Activated naive CD4-positive, alpha-beta T cell treated with anti-CD3 and anti-CD28 coated beads for 36 hours (primary cell): ENCODE measurements around the gene ZBED6. TPM values are rescaled to one million over a fixed set of nuclear protein-coding genes. Genes with fewer than 3 reads are reported as not detected.
"Not testable (repeated sequence)": the region's sequence is repeated elsewhere in the genome, so short reads cannot be mapped to it uniquely, and the experiment has no call there.

Experiments used
- CTCF ChIA-PET: fragments of 350-600 bp; sonication (Branson Sonifier 250); formaldehyde crosslinking; loops from one replicate; lab custom pipeline; 2021; ENCODE audit warnings: antibody characterized with exemption; lab: Charles Lee
- DNase-seq: peaks from one replicate; pipeline ENCODE4 v3.0.0-alpha.2; 2020
- H3K27ac Mint-ChIP-seq: one replicate; pipeline ENCODE4 v1.8.0; 2021; ENCODE audit warnings: mild to moderate bottlenecking, mixed read lengths
- H3K27me3 Mint-ChIP-seq: one replicate; pipeline ENCODE4 v1.8.0; 2021; ENCODE audit warnings: low read depth, mixed read lengths
- H3K36me3 Mint-ChIP-seq: one replicate; pipeline ENCODE4 v1.8.0; 2021; ENCODE audit warnings: low read depth, mixed read lengths
- H3K4me1 Mint-ChIP-seq: one replicate; pipeline ENCODE4 v1.8.0; 2021; ENCODE audit warnings: low read depth, mixed read lengths
- H3K4me3 Mint-ChIP-seq: one replicate; pipeline ENCODE4 v1.8.0; 2021; ENCODE audit warnings: mild to moderate bottlenecking, moderate library complexity, mixed read lengths
- H3K9me3 Mint-ChIP-seq: one replicate; pipeline ENCODE4 v1.8.0; 2021; ENCODE audit warnings: mixed read lengths
- intact Hi-C: fragments of 100-400 bp; cut with micrococcal nuclease; formaldehyde crosslinking; loops from one replicate; pipeline ENCODE4 v1.15.1; 2023
- total RNA-seq, 2 experiments: library from RNA; stranded (reverse); gene quantifications; one replicate each; pipeline ENCODE4 v1.2.3, GENCODE V29; 2021

ZBED6 gene
- total RNA-seq, 2 experiments from 2014 or later: 23.3 to 23.6 TPM

- CTCF ChIA-PET: no interaction called here
- intact Hi-C loops: no loop called here
- H3K4me1 Mint-ChIP-seq: peaks cover 4% of the 10 kb centered on the region
- H3K9me3 Mint-ChIP-seq: peaks cover 4% of the 10 kb centered on the region
- no peak overlapping the region for H3K4me3 Mint-ChIP-seq
- H3K27ac Mint-ChIP-seq: no peak overlapping the region
- no peak for DNase-seq
- H3K36me3 Mint-ChIP-seq: no peaks in the 10 kb centered on the region
- no peaks in the 10 kb centered on the region for H3K27me3 Mint-ChIP-seq
Observed at GRCh38 chr1:203789966-203790365, 5.5 kb upstream of the ZBED6 start.

- H3K36me3 Mint-ChIP-seq: peaks cover 8% of the 10 kb centered on the region
- H3K27me3 Mint-ChIP-seq: no peaks in the 10 kb centered on the region
- no peaks in the 10 kb centered on the region for H3K9me3 Mint-ChIP-seq
- H3K4me3 Mint-ChIP-seq: no peak overlapping the region
- no peak for DNase-seq
- H3K4me1 Mint-ChIP-seq: peaks cover 8% of the 10 kb centered on the region
- intact Hi-C loops: no loop called here
- no peak overlapping the region for H3K27ac Mint-ChIP-seq
- CTCF ChIA-PET: interaction anchor here (0.6 kb wide), 1 partner anchor 28 kb away, joined by 4 read pairs; no protein-coding TSS in a partner anchor
Observed at GRCh38 chr1:203791498-203791897, 3.9 kb upstream of the ZBED6 start.

GRCh38 chr1:203792486-203792885 is 2.9 kb upstream of the ZBED6 start:
- CTCF ChIA-PET: no interaction called here
- Mint-ChIP-seq H3K27ac (no peak overlapping the region), H3K27me3 (no peaks in the 10 kb centered on the region), H3K36me3 (peaks cover 16% of the 10 kb centered on the region), H3K4me3 (no peak overlapping the region), H3K9me3 (no peaks in the 10 kb centered on the region), H3K4me1 (peaks cover 16% of the 10 kb centered on the region)
- intact Hi-C loops: no loop called here
- DNase-seq: no peak

- intact Hi-C loops, CTCF ChIA-PET: not testable (repeated sequence)
Observed at GRCh38 chr1:203793561-203793960, 1.9 kb upstream of the ZBED6 start.

GRCh38 chr1:203794764-203795440 is 521 bp upstream of the ZBED6 start:
- DNase-seq: no peak
- H3K36me3 Mint-ChIP-seq: peaks cover 34% of the 10 kb centered on the region
- H3K27ac Mint-ChIP-seq: peak overlapping the region; percentile 98
- H3K9me3 Mint-ChIP-seq: no peaks in the 10 kb centered on the region
- intact Hi-C loops: loop anchor here (1.0 to 5.0 kb wide), 5 partner anchors 29 to 488 kb away; partner anchors contain the start of genes BTG2, LAX1 and SNRPE
- H3K4me1 Mint-ChIP-seq: peaks cover 40% of the 10 kb centered on the region
- no peaks in the 10 kb centered on the region for H3K27me3 Mint-ChIP-seq
- H3K4me3 Mint-ChIP-seq: peak overlapping the region; percentile 96
- CTCF ChIA-PET: interaction anchor here (0.9 kb wide), 1 partner anchor 30 kb away, joined by 4 read pairs; the partner anchor contains the start of gene LAX1

More at GRCh38 chr1:203793561-203793960, 1.9 kb upstream of the ZBED6 start:
- H3K4me1 Mint-ChIP-seq: peaks cover 26% of the 10 kb centered on the region
- not testable (repeated sequence) for DNase-seq, H3K9me3 Mint-ChIP-seq, H3K27me3 Mint-ChIP-seq, H3K4me3 Mint-ChIP-seq, H3K27ac Mint-ChIP-seq
- H3K36me3 Mint-ChIP-seq: peaks cover 27% of the 10 kb centered on the region

GRCh38 chr1:203796236-203796605 is 798 bp downstream of the ZBED6 start:
- peaks cover 38% of the 10 kb centered on the region for H3K36me3 Mint-ChIP-seq
- CTCF ChIA-PET: no interaction called here
- no peaks in the 10 kb centered on the region for H3K9me3 Mint-ChIP-seq
- peak overlapping the region; percentile 97 for H3K27ac Mint-ChIP-seq
- no peaks in the 10 kb centered on the region for H3K27me3 Mint-ChIP-seq
- intact Hi-C loops: loop anchor here (5.0 kb wide), 1 partner anchor 489 kb away; the partner anchor contains the start of gene BTG2
- peak; percentile 59 for DNase-seq
- H3K4me1 Mint-ChIP-seq: peaks cover 51% of the 10 kb centered on the region
- H3K4me3 Mint-ChIP-seq: peak overlapping the region; percentile 96

GRCh38 chr1:203797216-203797615 is 1.8 kb downstream of the ZBED6 start:
- H3K4me1 Mint-ChIP-seq: peaks cover 57% of the 10 kb centered on the region
- intact Hi-C loops: loop anchor here (5.0 kb wide), 1 partner anchor 490 kb away; the partner anchor contains the start of gene BTG2
- DNase-seq: no peak
- CTCF ChIA-PET: no interaction called here
- H3K4me3 Mint-ChIP-seq: peak overlapping the region; percentile 96
- peaks cover 39% of the 10 kb centered on the region for H3K36me3 Mint-ChIP-seq
- H3K27ac Mint-ChIP-seq: no peak overlapping the region
- H3K27me3 Mint-ChIP-seq: no peaks in the 10 kb centered on the region
- no peaks in the 10 kb centered on the region for H3K9me3 Mint-ChIP-seq

- CTCF ChIA-PET: no interaction called here
- H3K36me3 Mint-ChIP-seq: peaks cover 45% of the 10 kb centered on the region
- H3K27ac Mint-ChIP-seq: no peak overlapping the region
- H3K4me1 Mint-ChIP-seq: peaks cover 62% of the 10 kb centered on the region
- H3K9me3 Mint-ChIP-seq: no peaks in the 10 kb centered on the region
- no peak overlapping the region for H3K4me3 Mint-ChIP-seq
- DNase-seq: no peak
- intact Hi-C loops: loop anchor here (5.0 kb wide), 1 partner anchor 491 kb away; the partner anchor contains the start of gene BTG2
- no peaks in the 10 kb centered on the region for H3K27me3 Mint-ChIP-seq
Observed at GRCh38 chr1:203797948-203798655, 2.7 kb downstream of the ZBED6 start.

- intact Hi-C loops: loop anchor here (5.0 kb wide), 1 partner anchor 492 kb away; the partner anchor contains the start of gene BTG2
- H3K9me3 Mint-ChIP-seq: no peaks in the 10 kb centered on the region
- peaks cover 70% of the 10 kb centered on the region for H3K4me1 Mint-ChIP-seq
- CTCF ChIA-PET: interaction anchor here (1.3 kb wide), 1 partner anchor 15 kb away, joined by 3 read pairs; no protein-coding TSS in a partner anchor
- H3K4me3 Mint-ChIP-seq: no peak overlapping the region
- no peak overlapping the region for H3K27ac Mint-ChIP-seq
- DNase-seq: no peak
- peaks cover 54% of the 10 kb centered on the region for H3K36me3 Mint-ChIP-seq
- no peaks in the 10 kb centered on the region for H3K27me3 Mint-ChIP-seq
Observed at GRCh38 chr1:203799157-203799556, 3.7 kb downstream of the ZBED6 start.

GRCh38 chr1:203799971-203800370 is 4.5 kb downstream of the ZBED6 start:
- Mint-ChIP-seq H3K4me3 (no peak overlapping the region), H3K9me3 (no peaks in the 10 kb centered on the region), H3K27ac (peak overlapping the region; percentile 34), H3K4me1 (peaks cover 70% of the 10 kb centered on the region), H3K27me3 (no peaks in the 10 kb centered on the region), H3K36me3 (peaks cover 58% of the 10 kb centered on the region)
- DNase-seq: no peak
- intact Hi-C loops: loop anchor here (5.0 kb wide), 1 partner anchor 493 kb away; the partner anchor contains the start of gene BTG2
- CTCF ChIA-PET: interaction anchor here (1.3 kb wide), 1 partner anchor 14 kb away, joined by 3 read pairs; no protein-coding TSS in a partner anchor

GRCh38 chr1:203805689-203806088 is 10.3 kb downstream of the ZBED6 start:
- no peaks in the 10 kb centered on the region for H3K9me3 Mint-ChIP-seq
- H3K27me3 Mint-ChIP-seq: no peaks in the 10 kb centered on the region
- no peak overlapping the region for H3K27ac Mint-ChIP-seq
- H3K4me1 Mint-ChIP-seq: peaks cover 42% of the 10 kb centered on the region
- DNase-seq: no peak
- no peak overlapping the region for H3K4me3 Mint-ChIP-seq
- H3K36me3 Mint-ChIP-seq: peaks cover 34% of the 10 kb centered on the region
- intact Hi-C loops: no loop called here
- CTCF ChIA-PET: no interaction called here

- no peak overlapping the region for H3K4me3 Mint-ChIP-seq
- H3K27me3 Mint-ChIP-seq: no peaks in the 10 kb centered on the region
- intact Hi-C loops: no loop called here
- H3K36me3 Mint-ChIP-seq: peaks cover 41% of the 10 kb centered on the region
- peaks cover 39% of the 10 kb centered on the region for H3K4me1 Mint-ChIP-seq
- no peak for DNase-seq
- H3K9me3 Mint-ChIP-seq: no peaks in the 10 kb centered on the region
- CTCF ChIA-PET: no interaction called here
- no peak overlapping the region for H3K27ac Mint-ChIP-seq
Observed at GRCh38 chr1:203807196-203807595, 11.8 kb downstream of the ZBED6 start.
